GM23338 (cell line): Measurements from ENCODE around the gene CSTF2T. TPM values are rescaled to one million over a fixed set of nuclear protein-coding genes. Genes with fewer than 3 reads are reported as not detected.
"Not testable (repeated sequence)": the region's sequence is repeated elsewhere in the genome, so short reads cannot be mapped to it uniquely, and the experiment has no call there.

Experiments used
- ATAC-seq: fragments of 200-7000 bp; cut with Tn5 transposase; 3 replicates; pipeline ENCODE4 v1.9.1; 2020
- DNase-seq: peaks from one replicate; pipeline ENCODE4 v3.0.0-alpha.2; 2015; ENCODE audit warnings: low spot score
- H2AFZ ChIP-seq: fragments of 200-600 bp; sonication (generic); 2 replicates; pipeline ENCODE4 v1.8.0; 2016; ENCODE audit warnings: antibody characterized with exemption, mild to moderate bottlenecking, moderate library complexity
- H3F3A ChIP-seq: fragments of 200-600 bp; sonication (generic); replicated peaks from 2 replicates; pipeline ENCODE4 v1.8.0; 2017; ENCODE audit warnings: antibody characterized with exemption, mixed run types, low read depth
- H3K27ac ChIP-seq: fragments of 200-600 bp; sonication (generic); 2 replicates; pipeline ENCODE4 v1.6.1; 2016; ENCODE audit warnings: low read depth
- H3K27me3 ChIP-seq: fragments of 200-600 bp; sonication (generic); 2 replicates; pipeline ENCODE4 v1.8.0; 2016; ENCODE audit warnings: mild to moderate bottlenecking, mixed run types, moderate library complexity; ENCODE audit not compliant: insufficient read depth
- H3K36me3 ChIP-seq: fragments of 200-600 bp; sonication (generic); 2 replicates; pipeline ENCODE4 v1.8.0; 2016; ENCODE audit warnings: mild to moderate bottlenecking; ENCODE audit not compliant: insufficient read depth
- H3K4me1 ChIP-seq: fragments of 200-600 bp; sonication (generic); 2 replicates; pipeline ENCODE4 v1.8.0; 2016; ENCODE audit warnings: mild to moderate bottlenecking, moderate library complexity; ENCODE audit not compliant: insufficient read depth
- H3K4me2 ChIP-seq: fragments of 200-600 bp; sonication (generic); 2 replicates; pipeline ENCODE4 v1.7.1; 2017; ENCODE audit warnings: mixed run types
- H3K4me3 ChIP-seq: fragments of 200-600 bp; sonication (generic); 2 replicates; pipeline ENCODE4 v1.6.1; 2016; ENCODE audit warnings: mixed run types
- H3K79me2 ChIP-seq: fragments of 200-600 bp; sonication (generic); replicated peaks from 2 replicates; pipeline ENCODE4 v1.8.0; 2017; ENCODE audit warnings: mild to moderate bottlenecking; ENCODE audit not compliant: insufficient read depth
- H3K9me2 ChIP-seq: fragments of 200-600 bp; sonication (generic); 2 replicates; pipeline ENCODE4 v1.8.0; 2017; ENCODE audit not compliant: insufficient read depth
- H4K20me1 ChIP-seq: fragments of 200-600 bp; sonication (generic); replicated peaks from 2 replicates; pipeline ENCODE4 v1.8.0; 2017; ENCODE audit warnings: mild to moderate bottlenecking; ENCODE audit not compliant: insufficient read depth
- H3K27ac Mint-ChIP-seq: 2 replicates; pipeline ENCODE4 v1.8.0; 2020; ENCODE audit warnings: inconsistent platforms, mild to moderate bottlenecking, moderate library complexity, mixed read lengths
- H3K27me3 Mint-ChIP-seq: 3 replicates; pipeline ENCODE4 v1.8.0; 2022; ENCODE audit warnings: low read depth, mild to moderate bottlenecking, moderate library complexity, mixed read lengths, inconsistent platforms; ENCODE audit not compliant: insufficient read depth, poor library complexity
- H3K36me3 Mint-ChIP-seq: 3 replicates; pipeline ENCODE4 v1.8.0; 2021; ENCODE audit warnings: low read depth, mild to moderate bottlenecking, inconsistent platforms, moderate library complexity, mixed read lengths
- H3K4me1 Mint-ChIP-seq: 3 replicates; pipeline ENCODE4 v1.8.0; 2020; ENCODE audit warnings: mild to moderate bottlenecking, inconsistent platforms, mixed read lengths
- H3K4me3 Mint-ChIP-seq: 3 replicates; pipeline ENCODE4 v1.8.0; 2021; ENCODE audit warnings: moderate library complexity, mild to moderate bottlenecking, inconsistent platforms, mixed read lengths
- H3K9me3 Mint-ChIP-seq: 3 replicates; pipeline ENCODE4 v1.8.0; 2020; ENCODE audit warnings: moderate library complexity, mild to moderate bottlenecking, inconsistent platforms, mixed read lengths
- ETS1 ChIP-seq: IDR thresholded peaks from 2 replicates; pipeline ENCODE4 v1.6.1; 2016; ENCODE audit warnings: antibody characterized with exemption
- EZH2 ChIP-seq: fragments of 200-600 bp; sonication (generic); IDR thresholded peaks from one replicate; pipeline ENCODE4 v1.8.0; 2017; ENCODE audit warnings: antibody characterized with exemption, mild to moderate bottlenecking, low read depth; ENCODE audit not compliant: unreplicated experiment
- EZH2phosphoT487 ChIP-seq: fragments of 200-600 bp; sonication (generic); IDR thresholded peaks from one replicate; pipeline ENCODE4 v1.8.1; 2018; ENCODE audit warnings: antibody characterized with exemption; ENCODE audit not compliant: unreplicated experiment
- JUNB ChIP-seq: IDR thresholded peaks from one replicate; pipeline ENCODE4 v1.6.1; 2016; ENCODE audit warnings: antibody characterized with exemption; ENCODE audit not compliant: unreplicated experiment
- POLR2AphosphoS5 ChIP-seq: IDR thresholded peaks from 2 replicates; pipeline ENCODE4 v1.6.1; 2016; ENCODE audit warnings: antibody characterized with exemption, low read depth
- REST ChIP-seq: IDR thresholded peaks from one replicate; pipeline ENCODE4 v1.6.1; 2018; ENCODE audit warnings: antibody characterized with exemption; ENCODE audit not compliant: unreplicated experiment
- STAT1 ChIP-seq: IDR thresholded peaks from one replicate; pipeline ENCODE4 v1.6.1; 2016; ENCODE audit warnings: antibody characterized with exemption; ENCODE audit not compliant: unreplicated experiment
- ZNF114 ChIP-seq: fragments of 250-450 bp; sonication (Bioruptor Pico); IDR thresholded peaks from 2 replicates; pipeline ENCODE4 v1.5.0; 2020; ENCODE audit warnings: mild to moderate bottlenecking, moderate library complexity
- ZNF331 ChIP-seq: fragments of 250-450 bp; sonication (Bioruptor Pico); IDR thresholded peaks from 2 replicates; pipeline ENCODE4 v1.5.0; 2020; ENCODE audit warnings: low read depth, mild to moderate bottlenecking, moderate library complexity
- ZNF462 ChIP-seq: fragments of 250-450 bp; sonication (Bioruptor Pico); IDR thresholded peaks from 2 replicates; pipeline ENCODE4 v1.5.0; 2020; ENCODE audit warnings: mild to moderate bottlenecking, moderate library complexity
- polyA plus RNA-seq: library from polyadenylated mRNA; unstranded; fragments of >200 nt; fragmentation: Nextera tagmentation; extraction: Ambion mirVana; gene quantifications from 2 replicates; pipeline ENCODE4 v1.2.1, GENCODE V29; 2016
- total RNA-seq: library from RNA; depleted of rRNA; stranded (reverse); fragments of >200 nt; shearing (Covaris generic); gene quantifications from 2 replicates; pipeline ENCODE4 v1.2.3, GENCODE V29; 2014

CSTF2T gene
- total and polyA plus RNA-seq, 2 experiments from 2014 or later = 9.8 to 31.9 TPM

GRCh38 chr10:51689536-51689935 lies 9.9 kb downstream of the CSTF2T start (continued):
- no peak for TF ChIP-seq STAT1
- no peak for TF ChIP-seq ZNF462 (CRISPR knock-in tag)

GRCh38 chr10:51688826-51689225 lies 10.6 kb downstream of the CSTF2T start:
- not testable (repeated sequence) for H3K36me3 Mint-ChIP-seq, DNase-seq, H3K27me3 ChIP-seq, H3F3A ChIP-seq, H3K36me3 ChIP-seq, ATAC-seq, H3K4me1 ChIP-seq, H3K4me1 Mint-ChIP-seq, H3K27me3 Mint-ChIP-seq, H3K4me3 ChIP-seq, H2AFZ ChIP-seq, H4K20me1 ChIP-seq, H3K79me2 ChIP-seq, H3K4me2 ChIP-seq, H3K9me2 ChIP-seq, H3K27ac Mint-ChIP-seq, H3K9me3 Mint-ChIP-seq, H3K27ac ChIP-seq, H3K4me3 Mint-ChIP-seq

- Mint-ChIP-seq H3K27me3 (no peaks in the 10 kb centered on the region), H3K9me3 (peaks cover 8% of the 10 kb centered on the region), H3K36me3 (peaks cover 8% of the 10 kb centered on the region), H3K4me1 (peaks cover 5% of the 10 kb centered on the region), H3K27ac (no peak overlapping the region), H3K4me3 (no peak overlapping the region)
- DNase-seq = no peak
- Histone ChIP-seq H3K9me2 (no peaks in the 10 kb centered on the region), H2AFZ (no peak overlapping the region), H3K27ac (no peak overlapping the region), H3K36me3 (no peaks in the 10 kb centered on the region), H4K20me1 (no peaks in the 10 kb centered on the region), H3K4me2 (no peak overlapping the region), H3K4me3 (no peak overlapping the region), H3F3A (no peaks in the 10 kb centered on the region), H3K79me2 (no peaks in the 10 kb centered on the region), H3K4me1 (peaks cover 6% of the 10 kb centered on the region; the same call in 1 of the 2 replicates), H3K27me3 (no peaks in the 10 kb centered on the region)
- ATAC-seq = no peak
- TF ChIP-seq ZNF331 (CRISPR knock-in tag) (no peak), STAT1 (no peak), EZH2phosphoT487 (no peak), EZH2 (no peak), POLR2AphosphoS5 (no peak), REST (no peak), ETS1 (no peak), ZNF114 (CRISPR knock-in tag) (no peak), JUNB (no peak)
Measured at GRCh38 chr10:51687296-51687695, 12.1 kb downstream of the CSTF2T start.
